ENCODE measurements around the gene CDYL.

Gene CDYL

GRCh38 chr6:4885341-4885933 lies 109.2 kb downstream of the CDYL start:
- DNase-seq = no peak

GRCh38 chr6:4888841-4889240 lies 112.6 kb downstream of the CDYL start:
- no peak for DNase-seq

GRCh38 chr6:4889701-4890100 lies 113.5 kb downstream of the CDYL start:
- no peak for DNase-seq

- DNase-seq = no peak
Measured at GRCh38 chr6:4890191-4890590, 114.0 kb downstream of the CDYL start.

DNA sequence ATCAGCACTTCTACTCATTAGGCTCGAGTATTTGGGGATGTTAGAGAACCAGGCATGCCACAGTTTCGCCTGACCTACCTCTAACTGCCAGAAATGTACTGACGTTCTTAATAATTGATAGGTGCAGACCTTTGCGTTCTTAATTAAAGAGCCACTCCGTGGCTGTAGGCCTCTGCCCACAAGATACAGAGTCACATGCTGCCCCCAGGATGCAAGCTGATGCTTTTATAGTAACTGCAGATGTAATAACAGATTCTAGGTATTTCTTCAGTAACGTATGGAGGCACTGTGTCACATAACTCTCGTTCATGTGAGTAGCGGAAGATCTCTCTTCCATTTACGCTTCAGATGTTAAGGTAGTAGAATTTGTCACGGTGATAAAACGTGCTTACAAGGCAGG lies 114.4 kb downstream of the CDYL start:
- DNase-seq = no peak

- DNase-seq = no peak
Measured at GRCh38 chr6:4891141-4891540, 114.9 kb downstream of the CDYL start.

DNA sequence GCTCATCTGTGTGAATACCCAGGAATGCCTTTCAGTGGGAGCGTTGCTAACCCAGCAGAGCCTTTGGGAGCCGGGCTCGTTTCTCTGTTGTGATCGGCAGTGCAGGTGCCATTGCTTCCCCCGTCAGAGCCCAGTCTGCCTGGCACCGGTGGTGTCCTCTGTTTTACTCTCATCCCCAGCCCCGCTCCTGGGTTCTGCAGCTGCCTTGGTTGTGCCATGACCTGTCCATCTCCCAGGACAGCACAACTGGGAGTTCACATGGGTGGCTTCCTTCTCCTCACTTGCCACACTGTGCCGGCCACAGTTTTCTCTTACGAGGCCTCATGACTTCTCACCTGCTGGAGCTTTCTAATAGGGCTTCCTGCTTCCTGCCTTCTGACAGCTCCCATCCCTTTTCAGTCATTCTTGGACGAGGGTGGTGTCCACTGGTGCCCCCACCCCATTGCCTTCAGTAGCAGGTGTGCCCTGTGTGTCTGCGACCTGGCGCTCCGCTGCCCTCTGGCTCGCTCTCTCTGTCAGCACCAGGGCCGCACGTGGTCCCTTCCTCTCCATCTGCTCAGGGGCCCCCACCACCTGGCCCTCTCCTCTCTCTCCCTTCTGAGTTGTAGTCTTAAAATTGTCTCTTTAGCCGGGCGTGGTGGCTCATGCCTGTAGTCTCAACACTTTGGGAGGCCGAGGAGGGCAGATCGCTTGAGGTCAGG lies 116.7 kb downstream of the CDYL start:
- no peak for DNase-seq

DNA sequence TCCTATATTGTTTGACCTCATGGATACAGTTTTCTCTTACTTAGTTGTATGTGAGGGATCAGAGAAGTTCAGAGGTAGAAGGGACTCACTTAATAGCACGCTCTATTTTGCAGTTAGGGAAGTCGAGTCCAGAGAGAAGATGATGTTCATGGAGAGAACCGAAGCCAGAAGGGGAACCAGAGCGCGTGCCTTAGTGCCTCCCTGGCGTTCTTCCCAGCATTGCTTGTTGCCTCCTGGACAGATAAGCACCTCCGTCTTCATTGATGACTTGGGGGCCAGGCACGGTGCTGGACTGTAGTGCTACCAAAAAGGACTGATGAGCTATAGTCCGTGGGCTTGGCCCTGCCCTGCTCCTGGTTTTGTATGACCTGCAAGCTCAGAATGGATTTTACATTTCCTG lies 117.8 kb downstream of the CDYL start:
- no peak for DNase-seq

- DNase-seq = no peak
Measured at GRCh38 chr6:4895971-4896370, 119.8 kb downstream of the CDYL start.

DNA sequence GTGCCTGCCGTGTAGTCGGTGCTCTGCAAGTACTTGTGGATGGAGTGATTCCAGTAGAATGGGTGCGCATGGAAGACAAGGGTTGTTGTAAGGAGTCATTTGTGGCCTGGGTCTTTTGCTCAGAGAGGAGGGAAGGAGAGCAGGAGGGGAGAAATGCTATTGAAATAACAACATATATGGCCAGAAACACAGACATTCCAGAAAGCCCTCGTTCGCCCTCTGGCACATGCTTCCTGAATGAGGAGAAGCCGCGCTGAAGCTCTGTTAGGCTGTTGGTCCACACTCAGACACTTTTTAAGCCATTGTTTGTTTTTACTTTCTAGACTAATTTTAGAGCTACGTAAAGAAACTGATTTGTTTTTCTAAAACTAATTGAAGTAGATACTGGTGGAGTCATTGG lies 120.2 kb downstream of the CDYL start:
- DNase-seq = no peak

- DNase-seq = no peak
Measured at GRCh38 chr6:4899249-4900034, 123.2 kb downstream of the CDYL start.

GRCh38 chr6:4901386-4902061 lies 125.3 kb downstream of the CDYL start:
- no peak for DNase-seq

DNA sequence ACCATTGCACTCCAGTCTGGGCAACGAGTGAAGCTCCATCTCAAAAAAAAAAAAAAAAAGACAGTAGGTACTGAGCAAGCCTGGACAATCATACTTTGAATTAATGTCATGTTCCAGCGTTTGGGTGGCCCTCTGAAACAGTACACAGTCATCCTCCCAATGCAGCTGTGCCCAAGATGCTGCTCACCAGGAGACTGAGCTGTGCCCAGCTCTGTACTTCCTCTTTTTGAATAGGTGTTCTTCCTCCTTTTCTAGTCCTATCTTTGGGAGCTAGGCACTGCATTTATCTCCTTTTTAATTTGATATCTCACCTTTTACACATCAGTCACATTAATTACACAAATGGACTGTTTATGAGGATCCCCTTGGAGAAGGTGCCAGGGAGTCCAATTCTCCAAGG lies 126.2 kb downstream of the CDYL start:
- DNase-seq = no peak

GRCh38 chr6:4903121-4903520 lies 126.9 kb downstream of the CDYL start:
- DNase-seq = no peak

- no peak for DNase-seq
Measured at GRCh38 chr6:4903751-4904370, 127.7 kb downstream of the CDYL start.

DNA sequence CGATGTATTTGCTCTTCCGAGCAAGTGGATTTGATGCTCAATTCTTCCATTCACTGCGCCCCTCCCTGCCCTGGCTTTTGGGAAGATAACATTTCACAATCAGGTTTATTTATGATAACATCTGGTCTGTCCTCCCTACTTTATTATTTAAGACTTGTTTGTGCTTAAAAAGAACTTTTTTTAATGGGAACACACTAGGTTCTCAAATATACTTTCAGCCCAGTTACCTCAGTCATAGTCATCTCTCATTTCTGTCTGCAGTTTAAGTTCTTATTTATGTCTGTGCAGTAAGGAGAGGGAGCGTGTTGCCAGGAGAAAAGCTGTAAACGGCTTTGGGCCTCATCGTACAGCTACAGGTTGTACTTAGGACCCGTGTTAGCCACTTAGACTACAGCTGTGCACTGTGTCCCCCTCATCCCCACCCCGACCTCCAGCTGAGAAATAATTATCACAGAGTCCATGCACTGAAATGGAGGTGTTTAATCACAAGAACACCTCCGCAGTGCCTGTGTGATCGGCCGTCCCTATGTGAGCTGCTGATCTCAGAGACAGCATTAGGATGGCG lies 128.3 kb downstream of the CDYL start:
- no peak for DNase-seq

- DNase-seq = no peak
Measured at GRCh38 chr6:4905826-4906225, 129.6 kb downstream of the CDYL start.

- DNase-seq = no peak
Measured at GRCh38 chr6:4906293-4907276, 130.4 kb downstream of the CDYL start.

GRCh38 chr6:4907602-4908001 lies 131.4 kb downstream of the CDYL start:
- no peak for DNase-seq

DNA sequence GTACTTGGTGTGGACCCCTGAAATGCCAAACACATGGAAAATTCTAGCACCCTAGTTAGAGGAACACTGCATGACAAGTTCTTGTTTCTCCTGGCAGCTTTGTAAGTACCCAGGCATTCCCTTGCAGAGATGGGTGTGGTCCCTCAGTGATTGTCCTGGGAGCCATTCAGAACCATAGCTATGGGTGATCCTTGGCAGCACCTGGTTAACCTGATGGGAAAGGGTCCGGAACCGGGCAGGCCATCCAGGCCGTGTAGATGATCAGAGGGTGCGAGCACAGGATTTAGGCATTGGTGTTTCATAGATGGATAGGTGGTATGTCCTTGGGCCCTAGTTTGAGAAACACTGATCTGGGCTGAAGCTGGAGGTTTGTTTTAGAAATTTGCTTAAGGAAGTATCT lies 131.9 kb downstream of the CDYL start:
- DNase-seq = no peak

DNA sequence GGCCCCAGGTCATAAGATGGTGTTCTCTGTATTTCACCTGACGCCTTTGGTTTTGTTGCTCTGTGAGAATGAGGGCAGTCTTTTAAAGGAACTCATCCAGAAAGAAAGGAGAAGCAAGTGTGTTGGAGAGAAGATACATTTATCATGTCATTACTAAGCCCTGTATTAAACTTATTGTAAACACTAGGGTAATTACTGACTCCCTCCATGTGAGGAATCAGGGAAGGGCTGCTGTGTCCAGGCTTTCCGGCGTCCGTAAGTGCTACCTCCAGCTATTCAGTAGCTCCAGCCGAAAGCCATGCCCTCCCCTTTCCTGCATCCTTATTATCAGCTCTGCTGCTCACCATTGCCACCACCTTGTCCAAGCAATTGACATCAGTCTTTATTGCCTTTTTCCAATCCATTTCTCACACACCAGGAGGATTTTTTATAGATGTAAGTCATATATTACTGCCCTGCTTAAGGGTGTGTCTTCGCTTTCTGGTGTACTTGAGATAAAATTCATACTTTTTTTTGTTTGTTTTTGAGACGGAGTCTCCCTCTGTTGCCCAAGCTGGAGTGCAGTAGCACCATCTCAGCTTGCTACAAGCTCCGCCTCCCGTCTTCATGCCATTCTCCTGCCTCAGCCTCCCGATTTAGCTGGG lies 133.0 kb downstream of the CDYL start:
- DNase-seq = no peak
